Mesenchymal stem cell (in vitro differentiated cells and primary cell): ENCODE results near the gene RNF225.

Experiments
- DNase-seq: peaks from one replicate; pipeline ENCODE4 v3.0.0-alpha.2; 2013
- H2AFZ ChIP-seq: one replicate; pipeline ENCODE4 v1.6.1; 2013; ENCODE audit warnings: low read depth, mild to moderate bottlenecking, control low read depth, inconsistent platforms, low read length, moderate library complexity
- H2AK5ac ChIP-seq: 2 replicates; pipeline ENCODE4 v1.6.1; 2013; ENCODE audit warnings: low read length, moderate library complexity, mild to moderate bottlenecking, inconsistent platforms; ENCODE audit not compliant: severe bottlenecking
- H2BK120ac ChIP-seq: one replicate; pipeline ENCODE4 v1.6.1; 2013; ENCODE audit warnings: low read depth, mild to moderate bottlenecking, inconsistent platforms, low read length, moderate library complexity
- H2BK12ac ChIP-seq, 2 experiments: one replicate each; pipeline ENCODE4 v1.6.1; 2013; ENCODE audit warnings: inconsistent platforms in 2 of 2, low read length in 2 of 2, mild to moderate bottlenecking in 2 of 2, moderate library complexity in 2 of 2, control low read depth in 1 of 2
- H2BK15ac ChIP-seq: one replicate; pipeline ENCODE4 v1.6.1; 2013; ENCODE audit warnings: mild to moderate bottlenecking, low read depth, inconsistent platforms; ENCODE audit not compliant: poor library complexity, severe bottlenecking
- H2BK5ac ChIP-seq: 2 replicates; pipeline ENCODE4 v1.6.1; 2013; ENCODE audit warnings: low read depth, mild to moderate bottlenecking, low read length, control low read depth, inconsistent platforms; ENCODE audit not compliant: poor library complexity, severe bottlenecking
- H3K14ac ChIP-seq, 2 experiments: one replicate each; pipeline ENCODE4 v1.6.1; 2013; ENCODE audit warnings: inconsistent platforms in 2 of 2, low read length in 2 of 2, control low read depth in 1 of 2, mild to moderate bottlenecking in 1 of 2, moderate library complexity in 1 of 2
- H3K18ac ChIP-seq, 2 experiments: one replicate each; pipeline ENCODE4 v1.6.1; 2013; ENCODE audit warnings: inconsistent platforms in 2 of 2, low read length in 2 of 2, control low read depth in 1 of 2, low read depth in 1 of 2, mild to moderate bottlenecking in 1 of 2
- H3K23ac ChIP-seq, 2 experiments: one replicate each; pipeline ENCODE4 v1.6.1; 2013; ENCODE audit warnings: inconsistent platforms in 2 of 2, low read length in 2 of 2, mild to moderate bottlenecking in 2 of 2, moderate library complexity in 2 of 2, control low read depth in 1 of 2
- H3K27ac ChIP-seq: 2 replicates; pipeline ENCODE4 v1.5.1; 2013; ENCODE audit warnings: mild to moderate bottlenecking, moderate library complexity, low read length, control low read depth, inconsistent platforms; ENCODE audit not compliant: poor library complexity, severe bottlenecking
- H3K27me3 ChIP-seq, 2 experiments: 2 replicates each; pipeline versions ENCODE4 v1.6.1 to v1.7.0; 2013; ENCODE audit warnings: low read length in 2 of 2, mild to moderate bottlenecking in 2 of 2, moderate library complexity in 2 of 2, control low read depth in 1 of 2, inconsistent platforms in 1 of 2; ENCODE audit not compliant: control insufficient read depth in 1 of 2, insufficient read depth in 1 of 2
- H3K36me3 ChIP-seq, 2 experiments: 2 replicates each; pipeline versions ENCODE4 v1.6.1 to v1.7.0; 2013; ENCODE audit warnings: low read length in 2 of 2, control low read depth in 1 of 2, inconsistent platforms in 1 of 2, low read depth in 1 of 2, mild to moderate bottlenecking in 1 of 2; ENCODE audit not compliant: insufficient read depth in 2 of 2, control insufficient read depth in 1 of 2
- H3K4ac ChIP-seq, 2 experiments: one replicate each; pipeline ENCODE4 v1.6.1; 2013; ENCODE audit warnings: inconsistent platforms in 2 of 2, low read length in 2 of 2, mild to moderate bottlenecking in 2 of 2, moderate library complexity in 2 of 2, control low read depth in 1 of 2, low read depth in 1 of 2
- H3K4me1 ChIP-seq: 2 replicates; pipeline ENCODE4 v1.6.1; 2013; ENCODE audit warnings: low read depth, low read length, control low read depth; ENCODE audit not compliant: control insufficient read depth, insufficient read depth
- H3K4me2 ChIP-seq: 2 replicates; pipeline ENCODE4 v1.6.1; 2013; ENCODE audit warnings: low read length, mild to moderate bottlenecking, inconsistent platforms; ENCODE audit not compliant: poor library complexity, severe bottlenecking
- H3K4me3 ChIP-seq, 2 experiments: 2 replicates each; pipeline versions ENCODE4 v1.5.1 to v1.7.0; 2013; ENCODE audit warnings: low read length in 2 of 2, mild to moderate bottlenecking in 2 of 2, control low read depth in 1 of 2, low read depth in 1 of 2; ENCODE audit not compliant: insufficient read depth in 1 of 2
- H3K79me1 ChIP-seq: replicated peaks from 2 replicates; pipeline ENCODE4 v1.6.1; 2013; ENCODE audit warnings: mild to moderate bottlenecking, control low read depth, low read length, inconsistent platforms; ENCODE audit not compliant: poor library complexity, severe bottlenecking
- H3K9ac ChIP-seq: 2 replicates; pipeline ENCODE4 v1.7.0; 2013; ENCODE audit warnings: mild to moderate bottlenecking, low read length, moderate library complexity
- H3K9me3 ChIP-seq: 2 replicates; pipeline ENCODE4 v1.7.0; 2013; ENCODE audit warnings: mild to moderate bottlenecking, low read length; ENCODE audit not compliant: control insufficient read depth
- H4K8ac ChIP-seq: one replicate; pipeline ENCODE4 v1.6.1; 2013; ENCODE audit warnings: inconsistent platforms, mild to moderate bottlenecking, low read length, moderate library complexity
- H4K91ac ChIP-seq: one replicate; pipeline ENCODE4 v1.6.1; 2013; ENCODE audit warnings: mild to moderate bottlenecking, low read length, inconsistent platforms
- WGBS: methylation state at CpG from one replicate; pipeline ENCODE4 v1.1.7; 2013; ENCODE audit warnings: mixed read lengths; 5-methylcytosine and 5-hydroxymethylcytosine counted together

The RNF225 gene

DNA sequence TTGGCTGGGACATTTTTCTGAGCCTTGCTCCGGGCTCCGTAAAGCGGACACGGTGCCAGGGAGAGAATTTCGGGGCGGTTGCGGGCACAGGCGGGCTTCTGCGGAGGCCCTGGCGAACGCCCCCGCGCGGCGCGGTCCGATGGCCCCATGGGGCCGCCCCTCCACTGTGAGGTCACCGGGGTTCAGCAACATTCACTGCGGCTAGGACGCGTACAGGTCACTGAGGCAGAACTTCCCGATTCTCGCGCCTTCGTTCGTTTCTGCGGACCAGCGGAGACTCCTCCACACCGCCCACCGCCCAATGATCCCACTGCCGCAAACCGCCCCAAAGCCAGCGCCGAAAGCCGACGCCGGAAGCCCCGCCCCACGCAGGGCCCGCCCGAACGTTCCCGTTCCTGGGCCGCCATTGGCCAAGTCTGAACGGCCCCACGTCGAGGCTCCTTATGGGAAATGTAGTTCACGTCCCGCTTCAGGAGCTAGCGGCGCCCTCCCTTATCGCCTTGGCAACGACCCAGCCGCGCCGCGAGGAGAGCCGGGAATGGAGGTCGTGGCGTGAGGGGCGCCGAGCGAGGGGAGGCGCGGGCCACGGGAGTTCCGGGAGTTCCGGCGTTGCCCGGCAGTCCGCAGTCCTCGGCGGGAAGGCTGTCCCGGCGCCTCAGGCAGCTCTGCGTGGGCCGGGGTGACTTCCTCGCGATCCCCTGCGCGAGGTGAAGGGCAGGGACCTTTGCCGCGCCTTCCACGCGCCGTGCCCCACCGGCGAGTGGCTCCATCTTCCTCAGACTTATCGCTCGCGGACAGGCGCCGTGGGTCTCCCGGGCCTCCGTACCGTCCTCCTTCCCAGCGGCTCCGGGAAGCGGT lies 12.9 kb downstream of the RNF225 start, which contains the start of gene ZNF584:
ZNF584 (plus strand) TSS at position 498 of the 858 bp plus-strand sequence. CDS start 499 bp downstream, outside the sequence.
- Histone ChIP-seq H3K27me3 (no peaks in the 10 kb centered on the region), H3K4me2 (peak within 1 kb of the TSS; percentile 98), H3K27ac (peak within 1 kb of the TSS; percentile 72), H3K18ac (peak within 1 kb of the TSS; percentile 95 to 98), H4K91ac (peak within 1 kb of the TSS; percentile 92), H3K79me1 (peaks cover 30% of the 10 kb centered on the region), H2BK120ac (peak within 1 kb of the TSS; percentile 73), H3K23ac (peak within 1 kb of the TSS; percentile 92 to 98), H3K14ac (peak within 1 kb of the TSS in 1 of 2 experiments; percentile 100), H2BK12ac (peak within 1 kb of the TSS; percentile 54 to 78), H3K4ac (peak within 1 kb of the TSS; percentile 76 to 99), H2AFZ (peak within 1 kb of the TSS; percentile 98), H3K4me1 (peaks cover 21% of the 10 kb centered on the region), H2AK5ac (peak within 1 kb of the TSS; percentile 14), H3K36me3 (peaks cover 0 to 3% of the 10 kb centered on the region in 2 experiments), H2BK15ac (peak within 1 kb of the TSS; percentile 94), H3K9me3 (no peaks in the 10 kb centered on the region), H3K9ac (peak within 1 kb of the TSS; percentile 98), H2BK5ac (peak within 1 kb of the TSS; percentile 57), H4K8ac (peak within 1 kb of the TSS; percentile 95), H3K4me3 (peak within 1 kb of the TSS; percentile 98 to 99)
- under 1% methylated on average over 89 of the region's 100 CpGs for WGBS
- DNase-seq, result peak; percentile 95

DNA sequence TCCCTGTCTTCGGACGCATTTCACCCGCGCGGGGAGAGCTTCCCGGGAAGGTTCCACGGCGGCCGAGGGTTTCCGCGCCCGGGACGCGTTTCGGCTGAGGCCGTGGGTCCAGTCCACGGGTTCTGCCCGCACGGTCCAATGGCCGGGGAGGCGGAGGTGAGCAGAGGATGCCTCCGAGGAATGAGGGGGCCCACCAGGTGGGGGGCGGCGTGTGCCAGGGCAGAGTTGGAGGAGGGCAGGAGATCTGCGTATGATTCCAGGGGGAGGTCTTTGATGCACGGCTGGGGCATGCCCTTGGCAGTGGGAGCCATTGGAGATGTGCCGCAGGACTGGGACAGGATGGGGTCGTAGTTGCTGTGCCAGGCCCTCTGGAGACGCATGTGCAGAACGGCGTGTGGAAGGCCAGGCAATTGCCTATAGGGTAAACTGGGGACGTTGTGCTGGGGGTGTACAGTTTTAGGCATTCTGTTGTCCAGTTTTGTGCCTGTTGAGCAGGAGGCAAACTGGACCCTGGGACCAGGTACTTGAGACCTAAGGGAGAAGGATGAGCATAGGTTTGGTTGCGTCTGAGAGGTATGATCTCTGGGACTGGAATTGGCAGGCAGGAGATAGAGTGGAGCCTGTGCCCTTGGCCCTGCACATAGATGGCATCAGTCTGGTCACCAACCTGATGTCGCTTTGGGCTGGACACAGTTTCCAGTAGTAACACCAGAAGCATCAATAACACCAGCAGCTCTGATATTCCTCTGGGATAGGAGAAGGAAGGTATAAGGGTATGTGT lies 13.7 kb downstream of the RNF225 start:
- peak overlapping the region; percentile 98 to 99 for H3K4me3 ChIP-seq
- H2BK15ac ChIP-seq, result peak overlapping the region; percentile 57
- peaks cover 0 to 3% of the 10 kb centered on the region in 2 experiments for H3K36me3 ChIP-seq
- peak overlapping the region in 1 of 2 experiments; percentile 98 for H3K23ac ChIP-seq
- H4K8ac ChIP-seq, result peak overlapping the region; percentile 95
- no peaks in the 10 kb centered on the region for H3K9me3 ChIP-seq
- H2AK5ac ChIP-seq, result no peak overlapping the region
- peak overlapping the region in 1 of 2 experiments; percentile 98 for H3K14ac ChIP-seq
- no peaks in the 10 kb centered on the region for H3K27me3 ChIP-seq
- H3K4ac ChIP-seq, result peak overlapping the region; percentile 66 to 89
- peak overlapping the region; percentile 88 to 97 for H3K18ac ChIP-seq
- DNase-seq, result peak; percentile 49
- H4K91ac ChIP-seq, result peak overlapping the region; percentile 68
- no peak overlapping the region for H3K27ac ChIP-seq
- H2AFZ ChIP-seq, result peak overlapping the region; percentile 98
- H2BK120ac ChIP-seq, result no peak overlapping the region
- peak overlapping the region; percentile 91 for H3K4me2 ChIP-seq
- H3K79me1 ChIP-seq, result peaks cover 30% of the 10 kb centered on the region
- WGBS, result 3% methylated on average over 33 of the region's 34 CpGs
- H2BK5ac ChIP-seq, result no peak overlapping the region
- H3K4me1 ChIP-seq, result peaks cover 21% of the 10 kb centered on the region
- peak overlapping the region; percentile 98 for H3K9ac ChIP-seq
- no peak overlapping the region for H2BK12ac ChIP-seq

- Histone ChIP-seq H4K91ac (no peak overlapping the region), H3K18ac (no peak overlapping the region), H2BK15ac (no peak overlapping the region), H3K23ac (no peak overlapping the region), H3K27me3 (no peaks in the 10 kb centered on the region), H3K9ac (no peak overlapping the region), H3K14ac (no peak overlapping the region), H3K79me1 (peaks cover 21% of the 10 kb centered on the region), H2AFZ (no peak overlapping the region), H2AK5ac (no peak overlapping the region), H2BK120ac (no peak overlapping the region), H3K4me3 (no peak overlapping the region), H3K4ac (no peak overlapping the region), H3K36me3 (peaks cover 49 to 53% of the 10 kb centered on the region in 2 experiments), H4K8ac (no peak overlapping the region), H2BK5ac (no peak overlapping the region), H3K27ac (no peak overlapping the region), H3K4me1 (no peaks in the 10 kb centered on the region), H3K9me3 (peaks cover 23% of the 10 kb centered on the region), H3K4me2 (no peak overlapping the region), H2BK12ac (no peak overlapping the region)
- DNase-seq, result no peak
- 97% methylated on average over 5 of the region's 5 CpGs for WGBS
Measured at GRCh38 chr19:58416604-58417003, 21.1 kb downstream of the RNF225 start.

DNA sequence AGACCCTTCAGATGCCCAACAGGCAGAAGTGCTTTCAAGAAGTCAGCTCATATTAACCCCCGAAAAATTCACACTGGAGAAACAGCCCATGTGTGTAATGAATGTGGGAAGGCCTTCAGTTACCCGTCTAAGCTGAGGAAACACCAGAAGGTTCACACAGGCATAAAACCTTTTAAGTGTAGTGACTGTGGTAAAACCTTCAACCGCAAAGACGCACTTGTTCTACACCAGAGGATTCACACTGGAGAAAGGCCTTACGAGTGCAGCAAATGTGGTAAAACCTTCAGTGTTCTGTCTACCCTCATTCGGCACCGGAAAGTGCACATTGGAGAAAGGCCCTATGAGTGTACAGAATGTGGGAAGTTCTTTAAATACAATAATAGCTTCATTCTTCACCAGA lies 21.6 kb downstream of the RNF225 start:
- H2BK120ac ChIP-seq, result no peak overlapping the region
- no peak overlapping the region for H2AK5ac ChIP-seq
- peaks cover 49 to 57% of the 10 kb centered on the region in 2 experiments for H3K36me3 ChIP-seq
- no peak overlapping the region for H3K4ac ChIP-seq
- H3K23ac ChIP-seq, result no peak overlapping the region
- H3K27ac ChIP-seq, result no peak overlapping the region
- no peaks in the 10 kb centered on the region for H3K4me1 ChIP-seq
- H2AFZ ChIP-seq, result no peak overlapping the region
- no peak overlapping the region for H3K18ac ChIP-seq
- no peak overlapping the region for H4K91ac ChIP-seq
- H3K4me2 ChIP-seq, result no peak overlapping the region
- peaks cover 23% of the 10 kb centered on the region for H3K9me3 ChIP-seq
- H3K27me3 ChIP-seq, result no peaks in the 10 kb centered on the region
- H3K9ac ChIP-seq, result no peak overlapping the region
- H2BK12ac ChIP-seq, result no peak overlapping the region
- H3K14ac ChIP-seq, result no peak overlapping the region
- DNase-seq, result no peak
- peaks cover 21% of the 10 kb centered on the region for H3K79me1 ChIP-seq
- 97% methylated on average over 5 of the region's 7 CpGs for WGBS
- no peak overlapping the region for H2BK15ac ChIP-seq
- H2BK5ac ChIP-seq, result no peak overlapping the region
- no peak overlapping the region for H3K4me3 ChIP-seq
- H4K8ac ChIP-seq, result no peak overlapping the region
